Testis (tissue), 3 donors: ENCODE data around the gene ATAD3C. TPM values are rescaled to one million over a fixed set of nuclear protein-coding genes. Genes with fewer than 3 reads are reported as not detected.
"Not testable (repeated sequence)": the region's sequence is repeated elsewhere in the genome, so short reads cannot be mapped to it uniquely, and the experiment has no call there.

ENCODE experiments used
- DNase-seq: peaks from one replicate; pipeline ENCODE4 v3.0.0-alpha.2; 2019
- H3K27ac ChIP-seq, 2 donors: fragments of 200-600 bp; sonication (generic); one replicate each; pipeline ENCODE4 v1.5.1; 2019
- H3K27me3 ChIP-seq: fragments of 200-600 bp; sonication (generic); one replicate; pipeline ENCODE4 v1.5.1; 2019
- H3K36me3 ChIP-seq: fragments of 200-600 bp; sonication (generic); one replicate; pipeline ENCODE4 v1.5.1; 2017; ENCODE audit warnings: low read depth; ENCODE audit errors: missing control alignments
- H3K4me1 ChIP-seq: fragments of 200-600 bp; sonication (generic); one replicate; pipeline ENCODE4 v1.5.1; 2019
- H3K4me3 ChIP-seq, 2 donors: fragments of 200-600 bp; sonication (generic); one replicate each; pipeline ENCODE4 v1.5.1; 2017 to 2019
- H3K9me3 ChIP-seq: fragments of 200-600 bp; sonication (generic); one replicate; pipeline ENCODE4 v1.5.1; 2017
- CTCF ChIP-seq, 3 experiments: fragments of 450-650 bp in 2 of 3; fragments of 200-600 bp in 1 of 3; sonication (generic) in 1 of 3; IDR thresholded peaks; one replicate each; pipeline ENCODE4 v1.5.1; 2016 to 2019; ENCODE audit warnings: antibody characterized with exemption in 3 of 3, mild to moderate bottlenecking in 2 of 3, moderate library complexity in 1 of 3
- POLR2A ChIP-seq: fragments of 450-650 bp; IDR thresholded peaks from one replicate; pipeline ENCODE4 v1.6.1; 2017; ENCODE audit warnings: antibody characterized with exemption, mild to moderate bottlenecking, moderate library complexity
- WGBS, 2 donors: methylation state at CpG; one replicate each; pipeline ENCODE4 v1.1.5; 2018; 5-methylcytosine and 5-hydroxymethylcytosine counted together
- intact Hi-C: fragments of 100-400 bp; cut with DNase I; formaldehyde crosslinking; loops from one replicate; pipeline ENCODE4 v1.15.1; 2023; ENCODE audit warnings: low total_unique reads
- polyA plus RNA-seq: library from polyadenylated mRNA; stranded (reverse); fragments of 350-450 nt; fragmentation: Illumina TruSeq; extraction: RNeasy Lipid Tissue Mini Kit (QIAGEN cat#74804); gene quantifications from one replicate; pipeline ENCODE4 v1.2.3, GENCODE V29; 2014; ENCODE audit warnings: low read depth, low replicate concordance; ENCODE audit not compliant: insufficient read depth
- total RNA-seq, 2 donors: library from RNA; depleted of rRNA; stranded (reverse); fragments of >200 nt; gene quantifications; one replicate each; pipeline ENCODE4 v1.2.3, GENCODE V29; 2016

Gene ATAD3C
- total and polyA plus RNA-seq, 3 donors from 2014 or later: 1.3 to 3.0 (median 1.5) TPM

- H3K9me3 ChIP-seq: no peaks in the 10 kb centered on the region
- H3K27ac ChIP-seq: no peak overlapping the region
- H3K4me1 ChIP-seq: peaks cover 50% of the 10 kb centered on the region
- intact Hi-C loops: no loop called here
- TF ChIP-seq CTCF (IDR thresholded peaks at IDR 0.05) (no peak), POLR2A (no peak)
- no peak overlapping the region for H3K4me3 ChIP-seq
- H3K27me3 ChIP-seq: no peaks in the 10 kb centered on the region
- 62 to 78% methylated on average over 9 to 77 of the region's 82 CpGs for WGBS, 2 donors
- no peak for DNase-seq
- no peaks in the 10 kb centered on the region for H3K36me3 ChIP-seq
Observed at GRCh38 chr1:1439546-1440261, 9.8 kb upstream of the ATAD3C start.

GRCh38 chr1:1440262-1441001 lies 9.1 kb upstream of the ATAD3C start:
- Histone ChIP-seq H3K36me3 (no peaks in the 10 kb centered on the region), H3K27ac (peak overlapping the region in 1 of 2 donors; percentile 35), H3K27me3 (no peaks in the 10 kb centered on the region), H3K4me3 (no peak overlapping the region), H3K4me1 (peaks cover 43% of the 10 kb centered on the region), H3K9me3 (no peaks in the 10 kb centered on the region)
- TF ChIP-seq CTCF (IDR thresholded peaks at IDR 0.05) (no peak), POLR2A (no peak)
- WGBS, 2 donors: 70 to 77% methylated on average over 20 to 25 of the region's 26 CpGs
- intact Hi-C loops: no loop called here
- no peak for DNase-seq

GRCh38 chr1:1441002-1441888 lies 8.2 kb upstream of the ATAD3C start:
- 41 to 47% methylated on average over 6 to 29 of the region's 29 CpGs for WGBS, 2 donors
- Histone ChIP-seq H3K27me3 (no peaks in the 10 kb centered on the region), H3K4me3 (no peak overlapping the region), H3K27ac (peak overlapping the region in 1 of 2 donors; percentile 35), H3K36me3 (no peaks in the 10 kb centered on the region), H3K4me1 (peaks cover 40% of the 10 kb centered on the region), H3K9me3 (no peaks in the 10 kb centered on the region)
- TF ChIP-seq POLR2A (no peak), CTCF (IDR thresholded peaks at IDR 0.05) (peak; percentile 58 to 92 (median 82))
- intact Hi-C loops: no loop called here
- DNase-seq: peak; percentile 57

GRCh38 chr1:1442069-1442770 lies 7.3 kb upstream of the ATAD3C start:
- no peak overlapping the region for H3K27ac ChIP-seq
- H3K4me1 ChIP-seq: peaks cover 30% of the 10 kb centered on the region
- no peak for DNase-seq
- no peaks in the 10 kb centered on the region for H3K27me3 ChIP-seq
- no peaks in the 10 kb centered on the region for H3K36me3 ChIP-seq
- TF ChIP-seq POLR2A (no peak), CTCF (IDR thresholded peaks at IDR 0.05) (no peak)
- no peak overlapping the region for H3K4me3 ChIP-seq
- intact Hi-C loops: no loop called here
- WGBS, 2 donors: 65 to 69% methylated on average over 29 to 32 of the region's 32 CpGs
- no peaks in the 10 kb centered on the region for H3K9me3 ChIP-seq

GRCh38 chr1:1446631-1447030 lies 2.9 kb upstream of the ATAD3C start:
- H3K4me1 ChIP-seq, intact Hi-C loops, DNase-seq, H3K4me3 ChIP-seq, H3K9me3 ChIP-seq, H3K27me3 ChIP-seq, H3K36me3 ChIP-seq, H3K27ac ChIP-seq: not testable (repeated sequence)
- WGBS, 2 donors: 91 to 92% methylated on average over 18 to 19 of the region's 19 CpGs

GRCh38 chr1:1450616-1451015 lies 1.1 kb downstream of the ATAD3C start:
- H3K27me3 ChIP-seq, intact Hi-C loops, H3K4me1 ChIP-seq, H3K4me3 ChIP-seq, DNase-seq, H3K36me3 ChIP-seq, H3K27ac ChIP-seq, H3K9me3 ChIP-seq: not testable (repeated sequence)
- WGBS, 2 donors: 79 to 83% methylated on average over 18 to 22 of the region's 22 CpGs
